ENCODE measurements around the gene EXOC3L4. TPM values are rescaled to one million over a fixed set of nuclear protein-coding genes. Genes with fewer than 3 reads are reported as not detected.

The EXOC3L4 gene
- total and polyA plus RNA-seq, 2 donors from 2014 or later: 11.6 to 15.6 TPM

DNA sequence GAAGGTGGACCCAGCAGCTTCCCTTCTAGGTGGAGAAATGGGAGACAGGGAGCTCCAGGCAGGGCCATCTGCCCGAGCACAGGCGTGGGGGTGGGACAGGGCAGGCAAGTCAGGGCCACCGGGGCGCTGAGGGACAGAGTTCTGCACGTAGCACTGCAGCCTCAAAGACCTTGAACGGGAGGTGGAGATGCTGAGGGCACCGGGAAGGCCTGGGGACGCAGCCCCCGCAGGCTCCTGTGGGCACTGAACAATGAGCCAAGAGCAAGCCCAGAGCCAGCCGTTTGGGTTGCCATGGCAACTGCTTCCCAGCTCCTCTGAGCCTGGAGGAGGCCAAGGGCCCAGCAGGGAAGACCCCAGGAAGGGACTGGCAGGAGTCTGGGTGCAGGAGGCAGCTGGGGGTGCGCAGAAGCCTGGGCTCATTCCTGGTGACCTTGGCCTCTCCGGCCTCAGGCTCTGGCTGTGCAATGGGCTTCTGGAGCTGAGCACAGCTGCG lies 7.1 kb upstream of the EXOC3L4 start:
- DNase-seq (peak in 3 of 5 donors; percentile 41 to 74 (median 51)), FAIRE-seq (no peak)
- no peak overlapping the region for H3K9ac ChIP-seq (ENCODE audit: low read length in 3 of 3)
- no peaks in the 10 kb centered on the region for H3K27me3 ChIP-seq (ENCODE audit: control insufficient read depth, insufficient read depth, low read length)
- H3K9me3 ChIP-seq (ENCODE audit: control insufficient read depth in 2 of 3, insufficient read depth in 1 of 3, low read length in 3 of 3): no peaks in the 10 kb centered on the region
- peaks cover 0 to 8% (median 0%) of the 10 kb centered on the region in 3 donors for H3K4me1 ChIP-seq (ENCODE audit: control insufficient read depth in 2 of 3, insufficient read depth in 2 of 3, low read depth in 1 of 3, low read length in 3 of 3)
- no peak overlapping the region for H3K4me3 ChIP-seq (ENCODE audit: low read length in 3 of 3)
- H3K27ac ChIP-seq (ENCODE audit: low read depth in 2 of 2, low read length in 2 of 2): no peak overlapping the region
- TF ChIP-seq, protein P1, sequence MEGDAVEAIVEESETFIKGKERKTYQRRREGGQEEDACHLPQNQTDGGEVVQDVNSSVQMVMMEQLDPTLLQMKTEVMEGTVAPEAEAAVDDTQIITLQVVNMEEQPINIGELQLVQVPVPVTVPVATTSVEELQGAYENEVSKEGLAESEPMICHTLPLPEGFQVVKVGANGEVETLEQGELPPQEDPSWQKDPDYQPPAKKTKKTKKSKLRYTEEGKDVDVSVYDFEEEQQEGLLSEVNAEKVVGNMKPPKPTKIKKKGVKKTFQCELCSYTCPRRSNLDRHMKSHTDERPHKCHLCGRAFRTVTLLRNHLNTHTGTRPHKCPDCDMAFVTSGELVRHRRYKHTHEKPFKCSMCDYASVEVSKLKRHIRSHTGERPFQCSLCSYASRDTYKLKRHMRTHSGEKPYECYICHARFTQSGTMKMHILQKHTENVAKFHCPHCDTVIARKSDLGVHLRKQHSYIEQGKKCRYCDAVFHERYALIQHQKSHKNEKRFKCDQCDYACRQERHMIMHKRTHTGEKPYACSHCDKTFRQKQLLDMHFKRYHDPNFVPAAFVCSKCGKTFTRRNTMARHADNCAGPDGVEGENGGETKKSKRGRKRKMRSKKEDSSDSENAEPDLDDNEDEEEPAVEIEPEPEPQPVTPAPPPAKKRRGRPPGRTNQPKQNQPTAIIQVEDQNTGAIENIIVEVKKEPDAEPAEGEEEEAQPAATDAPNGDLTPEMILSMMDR (IDR thresholded peaks at IDR 0.05; ENCODE audit: borderline replicate concordance, extremely low read depth, insufficient read depth): no peak
- intact Hi-C loops (cut with DNase I): no loop called here
- H3K36me3 ChIP-seq (ENCODE audit: control insufficient read depth in 2 of 3, insufficient read depth in 3 of 3, low read length in 3 of 3): no peaks in the 10 kb centered on the region

DNA sequence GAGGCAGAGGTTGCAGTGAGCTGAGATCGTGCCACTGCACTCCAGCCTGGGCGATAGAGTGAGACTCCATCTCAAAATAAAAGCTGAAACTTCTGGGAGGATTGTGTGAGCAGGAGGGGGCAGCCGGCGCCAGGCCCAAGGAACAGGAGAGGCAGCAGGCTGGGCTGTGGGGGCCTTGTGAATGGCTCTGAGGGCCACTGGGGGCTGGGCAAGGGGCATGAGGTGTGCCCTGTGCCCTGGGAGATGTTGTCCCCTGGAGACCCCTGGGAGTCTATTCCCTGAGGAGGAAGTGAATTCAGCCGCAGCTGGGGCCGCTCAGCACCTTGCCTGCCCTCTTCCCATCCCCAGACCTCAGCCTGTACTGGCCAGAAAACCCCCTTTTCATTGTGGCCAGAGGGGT lies 5.6 kb upstream of the EXOC3L4 start:
- DNase-seq (peak in 1 of 5 donors; percentile 63), FAIRE-seq (no peak)
- no peak overlapping the region for H3K9ac ChIP-seq (ENCODE audit: low read length in 3 of 3)
- TF ChIP-seq, protein P1 (IDR thresholded peaks at IDR 0.05; ENCODE audit: borderline replicate concordance, extremely low read depth, insufficient read depth): no peak
- H3K9me3 ChIP-seq (ENCODE audit: control insufficient read depth in 2 of 3, insufficient read depth in 1 of 3, low read length in 3 of 3): no peaks in the 10 kb centered on the region
- intact Hi-C loops (cut with DNase I): no loop called here
- peaks cover 0 to 8% (median under 1%) of the 10 kb centered on the region in 3 donors for H3K4me1 ChIP-seq (ENCODE audit: control insufficient read depth in 2 of 3, insufficient read depth in 2 of 3, low read depth in 1 of 3, low read length in 3 of 3)
- no peak overlapping the region for H3K27ac ChIP-seq (ENCODE audit: low read depth in 2 of 2, low read length in 2 of 2)
- no peaks in the 10 kb centered on the region for H3K36me3 ChIP-seq (ENCODE audit: control insufficient read depth in 2 of 3, insufficient read depth in 3 of 3, low read length in 3 of 3)
- no peak overlapping the region for H3K4me3 ChIP-seq (ENCODE audit: low read length in 3 of 3)
- no peaks in the 10 kb centered on the region for H3K27me3 ChIP-seq (ENCODE audit: control insufficient read depth, insufficient read depth, low read length)

DNA sequence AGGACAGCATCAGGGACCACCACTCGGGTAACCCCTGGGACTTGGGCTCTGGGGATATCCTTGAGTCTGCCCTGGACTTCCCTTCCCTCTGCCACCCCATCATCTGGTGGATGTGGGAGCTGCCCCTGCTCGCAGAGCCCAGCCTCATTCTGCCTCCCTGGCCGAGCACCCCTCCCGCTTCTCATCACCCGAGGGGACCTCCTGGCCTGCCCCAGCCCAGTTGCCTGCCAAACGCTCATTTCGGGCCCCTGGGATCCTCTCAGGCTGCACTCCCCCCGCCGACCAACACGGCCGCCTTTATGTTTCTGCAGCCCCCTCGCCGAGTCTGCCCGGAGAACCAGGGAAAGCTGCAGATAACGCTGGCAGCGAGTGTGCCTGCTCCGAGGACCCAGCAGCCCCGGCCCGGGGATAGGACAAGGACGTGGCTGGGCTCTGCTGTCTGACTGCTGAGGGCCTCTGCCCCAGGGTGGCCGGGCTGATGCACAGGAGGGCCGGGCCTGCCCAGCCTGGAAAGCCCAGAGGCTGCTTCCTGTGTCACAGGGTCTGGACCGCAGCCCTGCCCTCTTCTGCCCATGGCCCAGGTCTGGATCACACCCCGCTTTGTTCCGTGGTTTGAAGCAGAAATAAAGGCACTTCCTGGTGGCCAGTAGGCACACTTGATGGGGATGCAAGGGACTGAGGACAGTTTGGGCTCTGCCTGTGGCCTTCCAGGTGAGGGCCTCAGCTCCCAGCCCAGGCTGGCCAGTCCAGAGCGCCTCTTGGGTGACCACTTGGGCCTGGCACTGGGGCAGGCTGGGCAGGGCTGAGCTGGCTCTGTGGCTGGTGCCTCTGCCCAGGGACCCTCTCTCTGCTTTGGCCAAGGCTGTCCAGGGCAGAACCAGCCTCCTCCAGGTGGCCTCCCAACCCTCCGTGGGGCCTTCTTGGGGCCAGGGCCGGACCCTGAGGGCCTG lies 4.9 kb upstream of the EXOC3L4 start:
- H3K27ac ChIP-seq (ENCODE audit: low read depth in 2 of 2, low read length in 2 of 2): no peak overlapping the region
- no peaks in the 10 kb centered on the region for H3K9me3 ChIP-seq (ENCODE audit: control insufficient read depth in 2 of 3, insufficient read depth in 1 of 3, low read length in 3 of 3)
- no peak overlapping the region for H3K9ac ChIP-seq (ENCODE audit: low read length in 3 of 3)
- H3K4me3 ChIP-seq (ENCODE audit: low read length in 3 of 3): no peak overlapping the region
- H3K27me3 ChIP-seq (ENCODE audit: control insufficient read depth, insufficient read depth, low read length): no peaks in the 10 kb centered on the region
- TF ChIP-seq, protein P1 (IDR thresholded peaks at IDR 0.05; ENCODE audit: borderline replicate concordance, extremely low read depth, insufficient read depth): no peak
- DNase-seq: peak in 1 of 5 donors; percentile 75
- no peaks in the 10 kb centered on the region for H3K36me3 ChIP-seq (ENCODE audit: control insufficient read depth in 2 of 3, insufficient read depth in 3 of 3, low read length in 3 of 3)
- FAIRE-seq: no peak
- H3K4me1 ChIP-seq (ENCODE audit: control insufficient read depth in 2 of 3, insufficient read depth in 2 of 3, low read depth in 1 of 3, low read length in 3 of 3): peaks cover 0 to 7% (median 3%) of the 10 kb centered on the region in 3 donors
- intact Hi-C loops (cut with DNase I): no loop called here
